Muscle layer of duodenum (tissue), 2 donors: ENCODE results near the gene SRSF7.

Experiments
- H3K27ac ChIP-seq: one replicate; pipeline ENCODE4 v1.7.0; 2013; ENCODE audit warnings: mild to moderate bottlenecking, low read length
- H3K27me3 ChIP-seq: one replicate; pipeline ENCODE4 v1.7.0; 2013; ENCODE audit warnings: low read depth, mild to moderate bottlenecking, control low read depth, low read length
- H3K36me3 ChIP-seq, 2 donors: one replicate each; pipeline ENCODE4 v1.7.0; 2013; ENCODE audit warnings: low read length in 2 of 2, control low read depth in 1 of 2, mild to moderate bottlenecking in 1 of 2; ENCODE audit not compliant: insufficient read depth in 2 of 2, control insufficient read depth in 1 of 2
- H3K4me1 ChIP-seq, 2 donors: one replicate each; pipeline ENCODE4 v1.7.0; 2013; ENCODE audit warnings: low read length in 2 of 2, mild to moderate bottlenecking in 2 of 2, control low read depth in 1 of 2, moderate library complexity in 1 of 2; ENCODE audit not compliant: insufficient read depth in 2 of 2, control insufficient read depth in 1 of 2
- H3K4me3 ChIP-seq, 2 donors: one replicate each; pipeline ENCODE4 v1.7.0; 2013; ENCODE audit warnings: low read length in 2 of 2, low read depth in 1 of 2, mild to moderate bottlenecking in 1 of 2
- H3K9me3 ChIP-seq, 2 donors: one replicate each; pipeline ENCODE4 v1.7.0; 2013; ENCODE audit warnings: low read length in 2 of 2, control low read depth in 1 of 2, mild to moderate bottlenecking in 1 of 2; ENCODE audit not compliant: control insufficient read depth in 1 of 2
- donor health status: healthy.

Gene SRSF7

GRCh38 chr2:38751596-38752410, 642 bp upstream of the SRSF7 start:
- no peaks in the 10 kb centered on the region for H3K27me3 ChIP-seq

GRCh38 chr2:38750011-38750890, 910 bp downstream of the SRSF7 start:
- Histone ChIP-seq H3K4me3 (peak overlapping the region; percentile 84 to 97), H3K27me3 (no peaks in the 10 kb centered on the region), H3K27ac (peak overlapping the region; percentile 99), H3K9me3 (no peaks in the 10 kb centered on the region), H3K36me3 (peaks cover 36 to 39% of the 10 kb centered on the region in 2 donors), H3K4me1 (peaks cover 12 to 41% of the 10 kb centered on the region in 2 donors)

More at GRCh38 chr2:38751596-38752410, 642 bp upstream of the SRSF7 start:
- peak overlapping the region; percentile 99 for H3K27ac ChIP-seq
- H3K9me3 ChIP-seq, result no peaks in the 10 kb centered on the region
- peaks cover 21 to 24% of the 10 kb centered on the region in 2 donors for H3K36me3 ChIP-seq
- H3K4me1 ChIP-seq, result peaks cover 6 to 29% of the 10 kb centered on the region in 2 donors
- peak overlapping the region; percentile 84 to 97 for H3K4me3 ChIP-seq

- H3K9me3 ChIP-seq, result no peaks in the 10 kb centered on the region
- H3K4me3 ChIP-seq, result peak overlapping the region; percentile 84 to 97
- H3K36me3 ChIP-seq, result peaks cover 47 to 48% of the 10 kb centered on the region in 2 donors
- no peaks in the 10 kb centered on the region for H3K27me3 ChIP-seq
- peaks cover 12 to 52% of the 10 kb centered on the region in 2 donors for H3K4me1 ChIP-seq
- H3K27ac ChIP-seq, result peak overlapping the region; percentile 99
Measured at GRCh38 chr2:38748943-38749804, 2.0 kb downstream of the SRSF7 start.

GRCh38 chr2:38748391-38748790, 2.8 kb downstream of the SRSF7 start:
- peak overlapping the region; percentile 5 for H3K27ac ChIP-seq
- no peaks in the 10 kb centered on the region for H3K9me3 ChIP-seq
- H3K4me3 ChIP-seq, result peak overlapping the region in 1 of 2 donors; percentile 1
- peaks cover 53 to 56% of the 10 kb centered on the region in 2 donors for H3K36me3 ChIP-seq
- peaks cover 12 to 60% of the 10 kb centered on the region in 2 donors for H3K4me1 ChIP-seq
- no peaks in the 10 kb centered on the region for H3K27me3 ChIP-seq

DNA sequence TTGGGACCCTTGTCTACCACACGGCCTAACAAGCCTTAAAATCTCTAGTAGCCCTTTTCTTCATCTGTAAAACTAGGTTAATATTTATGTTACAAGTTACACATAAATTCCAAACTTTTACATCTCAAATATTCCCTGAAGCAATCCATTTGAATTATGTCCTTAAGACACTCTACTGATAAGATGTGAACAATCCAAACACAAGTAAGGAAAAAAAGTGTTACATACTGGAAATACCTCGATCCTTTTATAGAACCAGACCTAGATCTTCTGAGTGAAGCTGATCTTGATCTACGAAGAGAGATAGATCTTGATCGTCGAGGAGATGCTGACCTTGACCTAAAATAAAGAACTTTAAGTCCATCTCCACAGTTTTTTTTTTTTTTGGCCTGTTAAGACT, 3.3 kb downstream of the SRSF7 start:
- peak overlapping the region; percentile 3 for H3K27ac ChIP-seq
- no peaks in the 10 kb centered on the region for H3K27me3 ChIP-seq
- no peak overlapping the region for H3K4me3 ChIP-seq
- H3K36me3 ChIP-seq, result peaks cover 56 to 58% of the 10 kb centered on the region in 2 donors
- no peaks in the 10 kb centered on the region for H3K9me3 ChIP-seq
- H3K4me1 ChIP-seq, result peaks cover 12 to 64% of the 10 kb centered on the region in 2 donors

- H3K27ac ChIP-seq, result peak overlapping the region; percentile 3
- no peaks in the 10 kb centered on the region for H3K9me3 ChIP-seq
- peaks cover 12 to 64% of the 10 kb centered on the region in 2 donors for H3K4me1 ChIP-seq
- H3K4me3 ChIP-seq, result no peak overlapping the region
- H3K27me3 ChIP-seq, result no peaks in the 10 kb centered on the region
- H3K36me3 ChIP-seq, result peaks cover 56 to 58% of the 10 kb centered on the region in 2 donors
Measured at GRCh38 chr2:38747007-38747424, 4.1 kb downstream of the SRSF7 start.

DNA sequence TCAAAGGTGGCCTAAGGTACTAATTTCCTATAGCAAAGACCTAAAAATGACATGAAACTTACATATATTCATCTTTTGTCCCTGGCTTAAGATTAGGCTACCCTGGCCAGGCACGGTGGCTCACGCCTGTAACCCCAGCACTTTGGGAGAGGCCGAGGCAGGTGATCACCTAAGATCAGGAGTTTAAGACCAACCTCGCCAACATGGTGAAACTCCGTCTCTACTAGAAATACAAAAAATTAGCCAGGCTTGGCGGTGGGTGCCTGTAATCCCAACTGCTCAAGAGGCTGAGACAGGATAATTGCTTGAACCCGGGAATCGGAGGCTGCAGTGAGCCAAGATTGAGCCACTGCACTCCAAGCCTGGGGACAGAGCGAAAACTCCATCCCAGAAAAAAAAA, 5.9 kb downstream of the SRSF7 start:
- Histone ChIP-seq H3K27me3 (no peaks in the 10 kb centered on the region), H3K27ac (no peak overlapping the region), H3K36me3 (peaks cover 56 to 58% of the 10 kb centered on the region in 2 donors), H3K4me3 (no peak overlapping the region), H3K4me1 (peaks cover 12 to 68% of the 10 kb centered on the region in 2 donors), H3K9me3 (no peaks in the 10 kb centered on the region)

GRCh38 chr2:38744399-38744780, 6.8 kb downstream of the SRSF7 start:
- Histone ChIP-seq H3K4me3 (no peak overlapping the region), H3K27me3 (no peaks in the 10 kb centered on the region), H3K36me3 (peaks cover 56 to 58% of the 10 kb centered on the region in 2 donors), H3K27ac (no peak overlapping the region), H3K9me3 (no peaks in the 10 kb centered on the region), H3K4me1 (peaks cover 12 to 64% of the 10 kb centered on the region in 2 donors)

DNA sequence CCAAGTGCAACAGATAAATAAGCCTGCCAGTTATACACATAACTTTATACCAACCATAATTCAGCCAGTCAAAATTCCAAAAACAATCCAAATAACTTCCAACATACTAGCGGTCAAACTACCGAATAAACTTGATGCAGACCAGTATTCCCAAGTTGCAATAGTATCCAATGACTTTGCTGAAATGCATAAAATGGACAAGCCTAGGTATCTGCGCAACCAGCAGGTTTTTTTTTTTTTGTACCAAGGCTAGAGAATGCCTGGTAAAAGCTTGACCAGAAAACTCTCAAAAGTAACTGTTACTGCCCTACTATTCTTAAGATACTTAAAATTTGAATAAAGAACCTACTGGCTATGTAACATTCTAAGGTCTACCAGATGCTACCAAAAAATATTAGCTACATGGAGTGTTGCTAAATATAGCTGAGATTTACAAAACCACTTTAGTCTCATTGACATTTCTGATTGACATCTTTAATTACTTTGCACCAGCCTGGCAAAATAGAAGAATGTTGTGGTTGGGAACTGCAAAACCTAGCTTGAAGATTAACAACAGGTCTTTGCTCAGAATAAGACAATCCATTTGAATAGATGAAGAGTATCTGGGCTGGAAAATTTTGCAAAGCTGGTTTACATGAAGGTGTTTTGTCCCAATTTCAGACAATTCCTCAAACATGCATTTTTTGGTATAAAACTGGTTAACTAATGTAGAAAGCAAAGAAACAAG, 7.3 kb downstream of the SRSF7 start:
- H3K27ac ChIP-seq, result no peak overlapping the region

More for the DNA sequence above, 7.3 kb downstream of the SRSF7 start:
- Histone ChIP-seq H3K9me3 (no peaks in the 10 kb centered on the region), H3K27me3 (no peaks in the 10 kb centered on the region), H3K36me3 (peaks cover 54 to 55% of the 10 kb centered on the region in 2 donors), H3K4me3 (no peak overlapping the region), H3K4me1 (peaks cover 9 to 60% of the 10 kb centered on the region in 2 donors)
